Measurements from ENCODE around the gene FBRSL1.

Gene FBRSL1

GRCh38 chr12:132492522-132492921, 2.6 kb downstream of the FBRSL1 start:
- no peak overlapping the region for H3K4me3 ChIP-seq (ENCODE audit: low read depth, low read length)
- no peak for DNase-seq (ENCODE audit: low read depth)

DNA sequence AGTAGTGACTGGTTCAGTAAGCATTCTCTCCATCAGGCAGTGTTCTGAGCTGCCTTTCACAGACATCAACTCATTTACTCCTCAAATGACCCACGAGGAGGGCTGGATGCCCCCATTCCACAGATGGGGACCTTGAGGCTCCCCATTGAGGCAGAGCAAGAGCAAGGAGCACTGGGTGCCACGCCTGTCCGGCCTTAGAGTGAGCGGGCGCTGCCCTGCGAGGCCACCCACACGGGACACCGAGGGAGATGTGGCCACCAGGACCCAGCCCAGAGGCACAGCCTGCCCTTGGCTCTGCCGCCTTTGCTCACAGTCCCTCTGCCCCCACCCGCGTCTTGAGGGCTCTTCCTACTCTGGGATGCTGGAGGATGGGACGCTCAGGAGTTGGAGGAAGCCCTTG, 3.0 kb downstream of the FBRSL1 start:
- no peak overlapping the region for H3K4me3 ChIP-seq (ENCODE audit: low read depth, low read length)
- DNase-seq (ENCODE audit: low read depth): no peak

GRCh38 chr12:132493482-132494178, 3.7 kb downstream of the FBRSL1 start:
- no peak overlapping the region for H3K4me3 ChIP-seq (ENCODE audit: low read depth, low read length)
- no peak for DNase-seq (ENCODE audit: low read depth)

DNA sequence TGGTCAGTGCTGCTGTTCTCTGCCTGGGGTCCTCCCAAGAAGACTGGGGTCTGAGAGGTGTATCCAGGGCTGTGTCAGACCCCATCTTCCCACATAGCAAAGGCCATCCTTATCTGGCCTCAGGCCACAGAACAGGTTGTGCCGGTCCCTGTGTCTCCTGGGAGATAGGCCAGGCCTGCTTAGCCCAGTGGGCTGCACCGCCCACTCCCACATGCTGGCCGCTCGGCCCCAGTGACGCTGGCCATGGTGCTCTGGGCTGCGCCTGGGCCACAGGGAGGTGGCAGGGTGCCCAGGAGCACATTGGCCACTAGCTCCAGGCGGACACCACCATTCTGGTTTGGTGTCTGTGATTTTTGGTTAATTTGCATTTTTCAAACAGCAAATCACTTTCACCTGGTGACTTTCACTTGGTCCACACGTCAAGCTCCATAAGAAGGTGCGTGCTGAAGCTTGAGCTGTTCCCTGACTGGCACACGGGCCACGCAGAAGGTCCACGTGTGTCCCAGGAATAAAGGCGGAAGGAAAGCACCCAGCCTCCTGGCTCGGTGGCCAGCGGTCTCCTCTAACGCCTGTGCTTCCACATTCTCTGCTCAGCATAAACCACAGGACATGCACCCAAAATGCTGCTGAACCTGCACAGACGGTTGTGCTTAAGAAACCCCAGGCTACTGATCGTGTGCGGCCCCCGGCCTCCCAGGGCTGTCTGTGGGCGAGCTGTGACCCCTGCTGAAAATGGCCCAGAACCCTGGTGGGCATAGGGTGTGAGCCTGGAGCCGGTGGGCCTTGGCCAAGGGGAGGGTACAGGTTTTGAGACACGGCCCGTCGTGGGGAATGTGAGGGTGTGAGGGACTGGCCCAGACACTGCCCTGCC, 4.6 kb downstream of the FBRSL1 start:
- H3K4me3 ChIP-seq (ENCODE audit: low read depth, low read length): no peak overlapping the region
- DNase-seq (ENCODE audit: low read depth): no peak

DNA sequence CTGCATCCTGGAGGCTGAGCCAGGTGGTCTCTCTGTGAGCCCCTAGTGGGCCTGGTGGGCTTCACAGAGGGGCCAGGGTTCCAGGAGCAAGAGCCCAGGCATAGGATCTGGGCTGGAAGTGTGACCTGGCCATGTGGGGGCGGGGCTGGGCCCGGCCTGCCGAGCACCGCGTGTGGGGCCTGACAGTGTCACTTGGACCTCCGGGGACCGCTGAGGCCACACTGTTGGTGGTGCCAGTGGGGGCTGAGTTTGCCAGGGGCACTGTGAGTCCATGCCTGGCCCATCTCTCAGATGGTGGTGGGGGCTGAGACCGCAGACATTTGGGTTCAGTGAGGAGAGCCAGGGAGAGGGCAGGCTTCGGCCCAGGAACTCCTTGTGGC, 5.2 kb downstream of the FBRSL1 start:
- no peak overlapping the region for H3K4me3 ChIP-seq (ENCODE audit: low read depth, low read length)
- DNase-seq (ENCODE audit: low read depth): no peak

DNA sequence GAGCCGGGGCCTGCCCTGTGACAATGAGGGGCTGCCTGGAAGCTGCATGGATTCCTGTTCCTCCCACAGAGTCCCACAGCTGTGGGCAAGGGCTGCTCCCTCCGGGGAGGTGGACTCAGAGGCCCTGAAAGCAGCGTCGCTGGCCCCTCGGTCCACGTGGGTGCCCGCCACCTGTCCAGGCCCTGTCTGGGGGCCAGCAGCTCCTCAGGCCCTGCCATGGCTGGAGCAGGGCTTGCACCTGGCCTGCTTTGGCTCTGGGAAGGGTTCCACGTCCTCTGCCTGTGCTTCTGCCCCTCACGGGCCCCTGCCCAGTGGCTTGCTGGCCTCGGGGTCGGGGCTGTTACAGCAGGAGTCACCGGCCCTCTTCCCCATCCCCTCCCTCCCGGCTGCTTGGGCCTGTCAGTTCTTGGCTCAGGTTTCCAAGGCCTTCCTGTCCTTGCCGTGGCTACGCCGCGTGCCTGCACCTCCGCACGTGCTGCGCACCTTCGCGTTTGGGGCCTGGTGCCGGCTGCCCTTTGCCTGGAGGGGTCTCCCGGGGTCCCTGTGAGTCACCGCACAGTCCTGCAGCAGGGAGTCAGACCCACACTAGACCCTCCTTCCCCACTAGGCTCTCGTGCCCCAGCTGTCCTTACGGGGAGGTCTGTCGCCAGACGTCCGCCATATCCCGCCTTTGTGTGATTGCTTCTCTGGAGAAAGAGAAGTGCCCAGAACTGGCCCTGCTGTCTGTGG, 5.8 kb downstream of the FBRSL1 start:
- H3K4me3 ChIP-seq (ENCODE audit: low read depth, low read length): no peak overlapping the region
- DNase-seq (ENCODE audit: low read depth): no peak

DNA sequence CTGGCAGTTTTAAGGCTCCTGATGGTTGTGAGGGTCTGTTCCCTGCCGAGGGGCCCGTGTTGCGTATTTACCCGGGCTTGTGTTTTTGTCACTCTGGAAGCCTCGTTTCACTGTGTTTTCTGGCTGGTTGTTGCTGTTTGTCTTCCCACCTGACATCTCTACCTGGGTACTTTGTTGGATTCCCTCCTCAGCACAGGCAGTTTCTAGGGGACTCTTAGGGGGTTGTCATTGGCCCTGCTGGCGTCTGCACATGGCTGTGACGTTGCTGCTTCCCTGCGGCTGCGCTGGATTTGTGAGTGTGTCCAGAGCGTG, 6.4 kb downstream of the FBRSL1 start:
- H3K4me3 ChIP-seq (ENCODE audit: low read depth, low read length): no peak overlapping the region
- DNase-seq (ENCODE audit: low read depth): no peak

GRCh38 chr12:132496710-132497109, 6.8 kb downstream of the FBRSL1 start:
- DNase-seq (ENCODE audit: low read depth): no peak
- H3K4me3 ChIP-seq (ENCODE audit: low read depth, low read length): no peak overlapping the region

DNA sequence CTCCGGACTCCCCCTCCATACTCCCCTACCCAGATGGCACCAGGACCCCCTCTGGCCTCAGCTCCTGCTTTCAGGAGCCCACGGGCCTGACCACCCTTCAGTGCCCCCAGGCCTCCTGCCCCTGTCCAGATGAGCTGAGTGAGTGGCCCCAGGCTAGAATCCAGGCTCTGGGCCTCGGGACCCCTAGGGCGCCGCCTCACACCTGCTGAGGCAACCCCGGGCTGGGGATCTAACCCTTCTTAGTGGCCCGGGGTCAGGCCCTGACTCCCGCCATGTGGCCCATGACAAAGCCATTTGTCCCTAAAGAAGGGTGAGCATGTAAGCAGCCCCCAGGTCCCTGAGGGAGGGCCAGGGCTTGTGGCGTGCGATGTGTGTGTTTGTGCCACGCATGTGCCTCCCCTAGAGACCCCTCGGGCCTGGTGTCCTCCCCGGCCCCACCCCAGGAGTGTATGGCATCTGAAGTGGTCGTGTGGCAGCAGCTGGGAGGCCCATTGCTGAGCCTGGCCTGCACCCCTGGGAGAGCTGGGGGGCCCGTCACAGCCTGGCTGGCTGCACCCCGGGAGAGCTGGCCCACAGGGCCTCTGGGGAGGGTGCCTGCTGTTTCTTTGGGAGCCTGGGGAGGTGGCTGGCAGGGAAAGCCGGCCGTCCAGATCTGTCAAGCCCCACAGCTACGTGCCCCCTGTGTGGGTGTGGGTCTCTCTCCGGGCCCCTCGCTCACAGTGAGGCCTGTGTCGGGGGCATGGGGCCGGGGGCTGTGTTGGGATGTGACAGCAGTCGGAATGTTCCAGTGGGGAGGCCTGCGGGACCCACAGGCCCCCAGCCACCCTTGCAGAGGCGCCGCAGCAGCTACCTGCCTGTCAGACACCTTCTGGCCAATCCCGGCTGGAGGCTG, 7.8 kb downstream of the FBRSL1 start:
- H3K4me3 ChIP-seq (ENCODE audit: low read depth, low read length): no peak overlapping the region
- DNase-seq (ENCODE audit: low read depth): no peak

DNA sequence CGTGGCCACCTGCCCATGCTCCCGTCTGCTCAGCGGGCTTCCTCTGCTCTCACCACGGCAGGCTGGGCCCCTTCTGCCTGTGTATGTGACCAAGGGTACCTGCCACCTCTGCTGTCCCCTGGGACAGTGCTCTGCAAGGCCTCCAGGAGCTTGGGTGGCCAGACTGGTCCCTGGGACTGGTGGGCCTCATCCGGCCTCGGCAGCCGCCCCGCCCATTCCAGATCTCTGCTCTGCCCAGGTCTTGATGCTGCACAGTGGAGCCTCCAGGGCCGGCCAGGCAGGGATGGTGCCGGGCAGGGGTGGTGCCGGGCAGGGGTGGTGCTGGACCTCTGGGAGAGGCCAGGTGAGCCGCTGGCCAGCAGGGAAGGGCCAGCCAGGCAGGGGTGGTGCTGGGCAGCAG, 9.0 kb downstream of the FBRSL1 start:
- no peak for DNase-seq (ENCODE audit: low read depth)
- no peak overlapping the region for H3K4me3 ChIP-seq (ENCODE audit: low read depth, low read length)

DNA sequence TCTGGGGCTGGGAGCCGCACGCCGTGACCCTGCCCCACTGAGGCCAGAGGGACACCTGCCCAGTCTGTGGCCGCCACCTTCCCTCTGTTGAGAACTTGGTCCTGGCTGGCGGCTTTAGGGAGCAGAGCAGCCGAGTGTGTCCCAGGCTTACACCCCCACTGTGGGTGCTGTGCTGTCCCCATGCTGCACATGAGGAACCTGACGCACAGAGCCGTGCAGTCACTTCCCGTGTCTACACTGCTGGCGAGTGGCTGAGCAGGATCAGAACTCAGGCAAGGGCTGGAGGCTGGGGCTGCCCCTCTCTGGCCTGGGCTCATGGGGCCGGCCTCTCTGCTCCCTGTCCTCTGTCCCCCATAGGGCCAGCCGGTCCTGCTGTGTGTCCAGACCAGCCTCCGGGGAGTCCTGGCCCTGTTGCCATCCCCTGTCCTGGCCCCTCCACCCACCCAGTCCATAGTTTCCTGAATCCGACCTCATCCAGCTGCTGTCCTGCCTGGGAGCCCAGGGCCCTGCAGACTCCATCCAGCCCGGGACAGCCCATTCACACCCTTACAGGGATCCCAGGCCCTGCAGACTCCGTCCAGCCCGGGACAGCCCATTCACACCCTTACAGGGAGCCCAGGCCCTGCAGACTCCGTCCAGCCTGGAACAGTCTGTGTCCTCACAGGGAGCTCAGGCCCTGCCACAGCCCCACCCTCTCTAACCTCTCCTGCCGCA, 10.3 kb downstream of the FBRSL1 start:
- no peak overlapping the region for H3K4me3 ChIP-seq (ENCODE audit: low read depth, low read length)
- no peak for DNase-seq (ENCODE audit: low read depth)

GRCh38 chr12:132500856-132501180, 10.9 kb downstream of the FBRSL1 start:
- DNase-seq (ENCODE audit: low read depth): no peak
- H3K4me3 ChIP-seq (ENCODE audit: low read depth, low read length): no peak overlapping the region

GRCh38 chr12:132501204-132501940, 11.4 kb downstream of the FBRSL1 start:
- no peak for DNase-seq (ENCODE audit: low read depth)
- no peak overlapping the region for H3K4me3 ChIP-seq (ENCODE audit: low read depth, low read length)

DNA sequence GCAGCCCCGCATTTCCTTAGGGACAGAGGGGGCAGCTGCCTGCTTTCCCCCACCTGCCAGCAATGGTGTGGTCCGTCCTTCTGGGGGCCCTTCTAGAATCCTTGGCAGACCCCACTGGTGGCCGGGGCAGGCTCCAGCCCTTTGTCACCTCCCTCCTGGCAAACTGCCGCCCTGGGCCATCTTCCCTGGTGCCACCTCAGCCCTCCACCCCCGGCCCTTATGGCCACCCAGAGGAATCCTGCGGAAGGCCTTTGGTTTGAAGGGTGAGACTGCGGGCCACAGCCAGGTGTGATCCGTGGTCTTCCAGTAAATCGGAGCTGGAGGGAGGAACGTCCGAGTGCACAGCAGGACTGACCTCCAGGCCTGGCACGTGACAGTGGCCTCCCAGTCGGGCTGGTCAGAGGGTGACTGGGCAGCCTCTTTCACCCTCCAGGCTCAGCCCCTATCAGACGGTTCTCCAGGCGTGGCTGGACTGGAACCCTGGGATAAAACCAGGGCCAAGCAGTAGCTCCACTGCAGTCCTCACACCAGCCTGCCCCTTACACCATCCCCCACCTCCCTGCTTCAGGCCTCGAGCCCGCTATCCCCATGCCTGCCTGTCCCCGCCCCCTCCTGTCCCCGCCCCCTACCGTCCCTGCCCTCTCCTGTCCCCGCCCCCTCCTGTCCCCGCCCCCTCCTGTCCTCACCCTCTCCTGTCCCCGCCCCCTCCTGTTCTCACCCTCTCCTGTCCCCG, 12.4 kb downstream of the FBRSL1 start:
- H3K4me3 ChIP-seq (ENCODE audit: low read depth, low read length): no peak overlapping the region
- DNase-seq (ENCODE audit: low read depth): no peak

DNA sequence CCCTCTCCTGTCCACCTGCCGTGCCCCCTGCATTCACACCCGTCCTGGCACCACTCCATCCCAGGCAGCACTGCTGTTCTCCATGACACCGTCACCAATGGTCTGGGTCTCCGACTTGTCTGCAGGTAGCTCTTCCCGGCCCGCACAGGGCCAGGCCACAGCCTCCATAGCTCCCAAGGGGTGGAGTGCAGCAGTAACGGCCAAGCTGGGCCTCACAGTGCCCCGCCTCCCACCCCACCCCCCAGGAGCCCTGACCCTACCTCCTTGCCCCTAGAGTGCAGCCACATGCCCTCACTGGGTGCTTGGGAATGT, 12.9 kb downstream of the FBRSL1 start:
- DNase-seq (ENCODE audit: low read depth): no peak
- H3K4me3 ChIP-seq (ENCODE audit: low read depth, low read length): no peak overlapping the region

DNA sequence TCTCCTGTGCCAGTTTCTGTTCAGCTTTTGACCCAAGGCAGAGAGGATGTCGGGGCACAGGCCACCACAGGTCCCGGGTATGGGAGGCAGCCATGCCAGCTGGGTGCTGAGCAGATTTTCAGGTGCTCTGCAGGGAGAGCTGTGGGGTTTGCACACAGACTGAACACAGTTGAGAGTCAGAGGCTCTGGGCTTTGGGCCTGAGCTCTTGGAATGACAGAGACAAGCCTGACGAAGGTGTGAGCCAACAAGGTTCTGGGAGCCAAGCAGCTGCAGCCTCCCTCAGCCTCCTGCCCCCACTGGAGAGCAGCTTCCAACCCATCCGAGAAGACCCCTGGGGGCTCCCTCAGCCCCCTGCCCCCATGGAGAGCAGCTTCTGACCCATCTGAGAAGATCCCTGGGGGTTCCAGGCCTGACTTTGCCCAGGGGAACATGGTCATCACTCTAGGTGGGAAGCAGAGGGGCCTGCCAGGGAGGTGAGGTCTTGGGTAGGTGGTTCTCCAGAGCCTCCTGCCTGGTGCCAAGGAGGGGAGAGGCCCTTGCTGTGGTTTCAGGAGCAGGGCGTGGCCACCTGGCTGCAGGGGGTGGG, 13.8 kb downstream of the FBRSL1 start:
- H3K4me3 ChIP-seq (ENCODE audit: low read depth, low read length): no peak overlapping the region
- DNase-seq (ENCODE audit: low read depth): no peak

DNA sequence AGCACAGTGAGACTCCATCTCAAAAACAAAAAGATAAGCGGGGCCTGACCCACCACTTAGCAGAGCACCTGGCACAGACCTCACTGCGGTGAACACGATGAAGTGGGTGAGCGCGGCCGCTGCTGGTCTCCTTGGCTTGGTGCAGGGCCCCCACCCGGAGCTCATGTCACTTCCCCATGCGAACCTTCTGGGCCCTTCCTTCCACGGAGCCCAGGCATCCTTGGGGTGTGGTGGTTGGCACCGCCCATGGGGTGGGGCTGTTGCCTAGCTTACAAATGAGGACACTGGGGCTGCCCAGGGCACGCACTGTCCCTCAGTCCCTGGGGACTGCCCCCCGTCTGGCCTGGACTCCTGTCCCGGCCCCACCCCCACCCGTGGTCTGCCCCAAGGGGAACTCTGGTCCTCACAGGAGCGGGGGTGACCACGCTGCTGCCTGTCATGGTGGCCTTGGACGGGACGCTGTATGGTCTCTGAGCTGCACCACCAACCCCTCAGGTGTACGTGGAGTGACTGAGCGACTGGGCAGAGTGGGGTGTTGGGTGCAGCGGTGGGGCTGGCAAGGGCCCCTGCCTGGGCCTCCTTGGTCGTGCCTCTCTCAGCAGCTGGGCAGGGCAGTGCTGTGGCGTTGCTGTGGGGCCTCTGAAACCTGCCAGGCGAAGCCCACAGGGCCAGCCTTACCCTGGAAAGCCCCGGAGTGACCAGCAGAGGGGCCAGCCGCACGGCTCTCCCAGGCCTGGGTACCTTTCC, 15.3 kb downstream of the FBRSL1 start:
- no peak for DNase-seq (ENCODE audit: low read depth)
- H3K4me3 ChIP-seq (ENCODE audit: low read depth, low read length): no peak overlapping the region
